Ascending aorta (tissue), 2 donors: ENCODE results near the gene VBP1. TPM values are rescaled to one million over a fixed set of nuclear protein-coding genes. Genes with fewer than 3 reads are reported as not detected.

Experiments used
- DNase-seq, 2 donors: peaks; one replicate each; pipeline ENCODE4 v3.0.0-alpha.2; 2019; ENCODE audit warnings: low spot score in 2 of 2
- H3K27ac ChIP-seq, 2 donors: fragments of 200-600 bp; sonication (generic); one replicate each; pipeline ENCODE4 v1.5.1; 2016 to 2017; ENCODE audit warnings: mild to moderate bottlenecking in 1 of 2
- H3K27me3 ChIP-seq: fragments of 200-600 bp; sonication (generic); one replicate; pipeline ENCODE4 v1.5.1; 2017
- H3K36me3 ChIP-seq, 2 donors: fragments of 200-600 bp; sonication (generic); one replicate each; pipeline ENCODE4 v1.5.1; 2016
- H3K4me1 ChIP-seq, 2 donors: fragments of 200-600 bp; sonication (generic); one replicate each; pipeline ENCODE4 v1.5.1; 2016 to 2017; ENCODE audit warnings: mild to moderate bottlenecking in 1 of 2
- H3K4me3 ChIP-seq, 2 donors: fragments of 200-600 bp; sonication (generic); one replicate each; pipeline ENCODE4 v1.5.1; 2016 to 2017; ENCODE audit warnings: mild to moderate bottlenecking in 1 of 2
- H3K9me3 ChIP-seq, 2 donors: fragments of 200-600 bp; sonication (generic); one replicate each; pipeline ENCODE4 v1.5.1; 2016
- CTCF ChIP-seq, 3 experiments: fragments of 200-600 bp in 2 of 3; fragments of 450-650 bp in 1 of 3; sonication (generic) in 2 of 3; IDR thresholded peaks; one replicate each; pipeline ENCODE4 v1.5.1; 2016 to 2019; ENCODE audit warnings: antibody characterized with exemption in 3 of 3, mild to moderate bottlenecking in 1 of 3, moderate library complexity in 1 of 3
- intact Hi-C: fragments of 100-400 bp; cut with DNase I; formaldehyde crosslinking; loops from one replicate; pipeline ENCODE4 v1.15.1; 2023
- total RNA-seq: library from RNA; depleted of rRNA; stranded (reverse); fragments of >200 nt; gene quantifications from one replicate; pipeline ENCODE4 v1.1.0, GENCODE V29; 2016

The VBP1 gene
- total RNA-seq, 1 donor from 2014 or later: 11.2 TPM

GRCh38 chrX:155225774-155226173, 9.5 kb downstream of the VBP1 start:
- intact Hi-C loops: no loop called here
- no peak for TF ChIP-seq CTCF (IDR thresholded peaks at IDR 0.05)
- Histone ChIP-seq H3K36me3 (peaks cover 3 to 16% of the 10 kb centered on the region in 2 donors), H3K4me1 (no peaks in the 10 kb centered on the region), H3K9me3 (no peaks in the 10 kb centered on the region), H3K4me3 (no peak overlapping the region), H3K27me3 (no peaks in the 10 kb centered on the region), H3K27ac (no peak overlapping the region)
- no peak for DNase-seq

- no peak overlapping the region for H3K27ac ChIP-seq
- H3K27me3 ChIP-seq: no peaks in the 10 kb centered on the region
- intact Hi-C loops: no loop called here
- H3K36me3 ChIP-seq: peaks cover 3 to 16% of the 10 kb centered on the region in 2 donors
- no peak for TF ChIP-seq CTCF (IDR thresholded peaks at IDR 0.05)
- no peak for DNase-seq
- no peaks in the 10 kb centered on the region for H3K4me1 ChIP-seq
- no peaks in the 10 kb centered on the region for H3K9me3 ChIP-seq
- H3K4me3 ChIP-seq: no peak overlapping the region
These were observed 14.9 kb downstream of the VBP1 start for GRCh38 chrX:155231163-155231562.

GRCh38 chrX:155235891-155236290, 19.6 kb downstream of the VBP1 start:
- no peaks in the 10 kb centered on the region for H3K4me1 ChIP-seq
- no peaks in the 10 kb centered on the region for H3K9me3 ChIP-seq
- intact Hi-C loops: no loop called here
- H3K27ac ChIP-seq: no peak overlapping the region
- no peaks in the 10 kb centered on the region for H3K27me3 ChIP-seq
- no peak overlapping the region for H3K4me3 ChIP-seq
- no peak for DNase-seq
- TF ChIP-seq CTCF (IDR thresholded peaks at IDR 0.05): no peak
- peaks cover 0 to 6% of the 10 kb centered on the region in 2 donors for H3K36me3 ChIP-seq

- TF ChIP-seq CTCF (IDR thresholded peaks at IDR 0.05): no peak
- no peaks in the 10 kb centered on the region for H3K4me1 ChIP-seq
- H3K36me3 ChIP-seq: peaks cover 0 to 6% of the 10 kb centered on the region in 2 donors
- H3K4me3 ChIP-seq: no peak overlapping the region
- no peak for DNase-seq
- intact Hi-C loops: no loop called here
- H3K27me3 ChIP-seq: no peaks in the 10 kb centered on the region
- no peaks in the 10 kb centered on the region for H3K9me3 ChIP-seq
- no peak overlapping the region for H3K27ac ChIP-seq
These were observed 21.5 kb downstream of the VBP1 start for GRCh38 chrX:155237719-155238118.

- no peak overlapping the region for H3K4me3 ChIP-seq
- no peaks in the 10 kb centered on the region for H3K27me3 ChIP-seq
- no peak for DNase-seq
- no peak overlapping the region for H3K27ac ChIP-seq
- H3K9me3 ChIP-seq: no peaks in the 10 kb centered on the region
- peaks cover 0 to 6% of the 10 kb centered on the region in 2 donors for H3K36me3 ChIP-seq
- TF ChIP-seq CTCF (IDR thresholded peaks at IDR 0.05): no peak
- H3K4me1 ChIP-seq: no peaks in the 10 kb centered on the region
- intact Hi-C loops: no loop called here
These were observed 26.0 kb downstream of the VBP1 start for GRCh38 chrX:155242300-155242699.

- H3K9me3 ChIP-seq: no peaks in the 10 kb centered on the region
- no peak for DNase-seq
- H3K4me1 ChIP-seq: no peaks in the 10 kb centered on the region
- H3K36me3 ChIP-seq: no peaks in the 10 kb centered on the region
- H3K27ac ChIP-seq: no peak overlapping the region
- no peaks in the 10 kb centered on the region for H3K27me3 ChIP-seq
- no peak overlapping the region for H3K4me3 ChIP-seq
- intact Hi-C loops: no loop called here
- no peak for TF ChIP-seq CTCF (IDR thresholded peaks at IDR 0.05)
These were observed 30.5 kb downstream of the VBP1 start for GRCh38 chrX:155246748-155247147.
